HG03280 (cell line): Measurements from ENCODE around the gene SHISAL1.

Experiments used
- ATAC-seq: cut with Tn5 transposase; IDR thresholded peaks from one replicate; pipeline ENCODE4 v1.9.1; 2021; ENCODE audit warnings: mild to moderate bottlenecking, moderate library complexity; ENCODE audit not compliant: unreplicated experiment

The SHISAL1 gene

DNA sequence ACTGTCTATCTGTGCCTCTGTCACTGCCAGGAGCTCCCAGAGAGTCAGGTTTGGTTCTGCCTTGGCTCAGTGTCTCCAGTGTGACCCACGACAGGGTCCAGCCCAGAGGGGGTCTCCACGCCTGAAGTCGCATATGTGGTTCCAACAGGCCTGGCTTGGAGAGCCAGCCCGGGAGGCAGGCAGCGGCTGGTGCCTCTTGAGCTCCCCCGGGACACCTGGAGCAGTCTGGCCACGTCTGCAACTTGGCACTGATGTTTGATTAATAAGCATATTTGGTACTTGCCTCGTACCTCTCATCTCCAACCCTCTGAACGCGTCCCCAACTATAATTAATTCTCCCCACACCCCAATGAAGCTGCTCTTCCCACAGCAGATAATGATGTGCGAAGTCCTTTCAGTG lies 31.7 kb upstream of the SHISAL1 start:
- no peak for ATAC-seq

DNA sequence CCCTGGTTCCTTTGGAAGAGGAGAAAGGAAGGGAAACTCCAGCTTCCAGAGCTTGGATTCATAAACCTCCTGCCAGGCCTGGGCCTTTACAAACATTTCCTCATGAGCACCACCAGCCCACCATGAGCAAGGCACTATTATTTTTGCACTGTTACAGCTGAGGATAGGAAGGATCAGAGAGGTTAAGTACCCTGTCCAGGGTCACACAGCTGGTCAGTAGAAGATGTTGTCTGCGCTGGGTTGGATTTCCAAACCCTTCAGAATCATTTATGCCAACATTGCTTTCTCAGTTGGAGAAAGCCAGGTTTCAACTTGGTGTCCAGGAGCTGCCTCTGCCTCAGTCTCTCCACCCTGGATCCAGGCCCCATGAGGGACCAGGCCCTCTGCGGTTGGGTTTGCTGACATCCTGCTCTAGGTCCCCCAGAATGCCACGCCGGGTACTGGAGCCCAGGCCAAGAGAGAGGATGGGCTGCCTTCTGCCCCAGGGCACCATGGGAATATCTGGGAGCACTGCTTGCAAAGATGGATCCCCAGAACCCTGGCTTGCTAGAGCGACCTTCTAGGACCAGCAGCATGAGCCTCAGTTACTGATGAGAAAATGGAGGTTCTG lies 29.7 kb upstream of the SHISAL1 start:
- no peak for ATAC-seq

DNA sequence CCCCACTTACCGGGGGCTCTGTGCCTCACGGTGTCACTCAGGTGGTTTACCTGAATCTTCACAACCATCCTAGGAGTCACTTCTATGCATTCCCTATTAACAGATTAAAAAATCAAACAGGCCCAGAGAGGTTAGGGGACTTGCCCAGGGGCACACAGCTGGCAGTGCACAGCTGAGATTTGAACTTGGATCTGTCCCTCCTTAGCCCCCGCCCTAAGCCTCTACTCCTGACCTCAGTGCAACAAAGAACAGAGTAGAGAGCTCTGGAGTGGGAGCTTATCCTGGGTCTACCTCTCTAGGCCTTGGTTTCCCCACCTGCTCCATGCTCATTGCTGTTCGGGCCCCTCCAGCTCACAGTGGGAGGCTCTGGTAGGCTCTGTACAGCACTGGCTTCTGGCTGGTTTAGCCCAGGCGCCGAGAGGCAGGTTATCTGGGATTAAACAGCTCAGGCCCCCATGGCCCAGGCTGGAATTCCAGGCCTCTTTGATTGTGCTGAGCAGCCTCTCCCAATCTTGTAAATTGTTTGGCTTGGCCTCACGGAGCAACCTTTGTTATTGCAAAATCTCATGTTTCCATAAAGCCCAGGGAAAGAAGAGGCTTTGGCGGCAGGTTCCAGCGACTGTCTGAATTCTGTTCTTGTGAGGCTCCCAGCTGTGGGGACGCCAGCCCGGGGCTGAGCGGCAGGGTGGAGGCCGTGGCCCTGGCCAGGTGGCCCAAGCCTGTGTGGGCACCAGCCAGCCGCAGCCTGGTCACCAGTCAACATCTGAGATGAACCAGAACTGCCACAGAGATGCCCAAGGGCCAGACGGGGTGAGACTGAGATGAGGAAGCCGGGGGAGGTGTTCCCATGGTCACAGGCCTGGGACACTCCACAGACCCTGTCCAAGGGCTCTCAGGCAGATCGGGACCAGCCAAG lies 28.9 kb upstream of the SHISAL1 start:
- no peak for ATAC-seq

DNA sequence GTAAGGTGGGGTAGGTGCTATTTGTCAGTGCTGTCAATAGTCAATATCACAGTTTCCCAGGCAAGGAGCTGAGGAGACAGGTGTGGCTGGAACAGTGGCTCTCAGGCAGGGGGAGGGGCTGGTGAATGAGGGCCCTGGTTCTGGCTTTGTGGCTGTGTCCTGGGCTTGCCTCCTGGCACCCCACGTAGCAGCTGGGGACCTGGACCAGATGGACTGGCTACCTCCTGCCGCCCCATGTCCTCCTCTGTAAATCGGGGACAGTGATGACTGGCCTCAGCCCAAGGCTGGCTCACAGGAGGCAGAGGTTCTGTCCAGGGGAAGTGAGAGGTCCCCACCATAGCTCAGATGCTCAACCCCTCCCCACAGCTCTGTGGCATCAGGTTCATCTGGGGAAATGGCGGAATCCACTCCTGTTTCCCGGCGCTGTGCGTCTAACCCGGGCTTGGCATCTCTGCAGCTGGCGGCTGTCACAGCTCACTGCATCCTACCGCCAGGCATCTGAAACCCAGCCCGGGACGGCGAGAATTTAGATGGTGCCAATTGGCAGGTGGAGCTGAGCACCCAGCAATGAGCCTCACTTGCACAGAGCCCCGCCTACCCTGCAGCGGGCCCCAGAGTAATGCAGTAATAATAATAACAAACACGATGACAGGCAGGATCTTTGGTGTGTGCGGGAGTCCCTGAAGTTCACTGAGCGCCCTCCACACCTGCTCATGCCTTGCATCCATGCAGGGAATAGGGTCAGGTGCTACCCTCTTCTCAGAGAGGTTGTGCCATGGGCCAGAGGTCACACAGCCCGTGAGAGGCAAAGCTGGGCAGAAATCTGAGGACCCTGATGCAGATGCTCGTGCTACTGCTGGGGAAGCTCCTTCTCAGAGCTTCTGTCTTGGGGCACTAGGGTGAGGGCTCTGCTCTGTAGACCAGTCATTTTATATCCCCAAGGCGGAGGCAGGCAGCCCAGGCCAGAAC lies 27.8 kb upstream of the SHISAL1 start:
- ATAC-seq: no peak

DNA sequence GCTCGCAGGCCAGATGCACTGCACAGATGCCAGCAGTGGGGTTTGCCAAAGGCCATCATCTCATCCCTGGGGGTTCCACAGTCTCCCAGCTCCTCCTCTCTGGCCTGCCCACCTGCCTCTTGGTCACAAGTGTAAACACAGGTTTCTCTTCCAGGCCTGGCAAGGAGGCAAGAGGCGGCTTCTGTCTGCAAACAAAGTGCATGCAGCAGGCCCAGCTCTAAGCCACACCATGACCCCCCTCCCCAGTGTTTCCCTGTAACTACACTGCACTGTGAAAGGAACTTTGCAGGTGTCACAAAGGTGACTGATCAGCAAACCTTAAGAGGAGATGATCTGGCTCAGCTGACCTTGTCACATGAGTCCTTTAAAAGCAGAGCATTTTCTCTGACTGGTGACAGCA lies 26.2 kb upstream of the SHISAL1 start:
- no peak for ATAC-seq

DNA sequence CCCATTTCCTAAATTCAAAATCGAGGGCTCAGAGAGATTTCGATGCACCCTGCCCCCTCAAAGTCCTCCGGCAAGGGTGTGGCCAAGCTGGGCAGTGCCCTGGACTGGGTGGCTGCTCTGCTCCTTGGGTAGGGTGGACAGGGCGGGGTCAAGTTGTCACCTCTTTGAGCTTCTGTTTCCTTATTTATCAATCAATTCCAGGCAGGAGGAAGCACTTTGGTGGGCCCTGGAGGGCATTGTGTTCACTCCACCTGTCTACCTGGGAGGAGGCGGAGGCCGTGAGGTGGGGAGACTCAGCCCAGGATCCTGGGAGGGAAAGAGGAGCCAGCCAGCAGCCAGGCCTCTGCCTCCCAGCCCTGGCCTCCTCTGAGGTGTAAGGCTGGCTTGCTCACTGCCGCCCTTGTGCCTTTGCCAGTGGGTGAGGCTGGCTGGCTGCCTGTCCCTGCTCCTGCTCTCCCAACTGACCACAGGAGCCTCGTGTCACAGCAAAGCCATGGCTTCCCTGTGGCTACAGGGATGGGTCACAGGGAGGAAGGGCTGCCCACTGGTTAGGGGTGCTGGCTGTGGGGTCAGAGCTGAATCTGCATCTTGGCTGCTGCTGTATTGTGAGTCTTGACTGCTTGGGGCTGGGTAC lies 25.5 kb upstream of the SHISAL1 start:
- ATAC-seq: no peak

DNA sequence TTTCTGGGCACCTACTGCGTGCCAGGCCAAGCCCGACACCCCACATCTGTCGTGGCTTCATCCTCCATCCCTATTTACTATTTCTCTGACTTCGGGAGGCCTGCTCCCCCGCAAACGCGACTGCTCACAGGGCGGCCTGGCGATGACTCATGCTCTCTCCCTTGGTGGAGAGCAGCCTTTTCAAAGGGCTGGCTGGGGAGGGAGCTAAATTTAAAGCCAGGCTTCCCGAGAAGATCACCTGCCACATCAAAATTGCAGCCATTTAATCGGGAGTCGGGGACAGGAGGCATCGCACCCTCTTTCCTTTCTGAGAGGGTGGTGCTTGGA lies 24.9 kb upstream of the SHISAL1 start:
- ATAC-seq: no peak

DNA sequence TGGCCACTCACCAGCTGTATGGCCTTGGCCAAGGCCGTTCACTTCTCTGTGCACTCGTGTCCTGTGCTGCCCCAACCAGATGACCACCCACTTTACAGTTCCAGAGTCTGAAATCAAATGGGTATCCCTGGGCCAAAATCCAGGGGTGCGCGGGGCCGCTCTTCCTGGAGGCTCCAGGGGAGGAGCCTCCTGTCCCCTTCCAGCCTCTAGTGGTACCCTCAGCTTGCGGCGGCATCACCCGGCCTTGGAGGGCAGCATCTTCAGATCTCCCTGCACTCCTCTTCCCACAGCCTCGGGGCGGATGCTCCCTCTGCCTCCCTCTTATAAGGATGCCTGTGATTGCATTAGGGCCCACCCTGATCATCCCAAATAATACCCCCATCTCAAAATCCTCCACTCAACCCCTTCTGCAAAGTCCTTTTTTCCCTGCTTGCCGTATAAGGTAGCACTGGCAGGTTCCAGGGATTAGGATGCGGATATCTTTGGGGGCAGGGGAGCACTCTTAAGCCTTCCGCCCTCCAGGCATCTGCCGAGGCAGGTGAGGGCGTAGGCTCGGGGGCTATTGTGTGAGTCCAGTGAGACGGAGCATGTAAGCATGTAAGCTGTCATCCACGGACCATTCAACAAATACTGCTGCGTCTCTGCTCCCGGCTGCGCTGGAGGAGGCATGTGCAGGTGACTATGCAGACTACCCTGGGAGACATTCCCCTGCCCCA lies 24.4 kb upstream of the SHISAL1 start:
- ATAC-seq: no peak

DNA sequence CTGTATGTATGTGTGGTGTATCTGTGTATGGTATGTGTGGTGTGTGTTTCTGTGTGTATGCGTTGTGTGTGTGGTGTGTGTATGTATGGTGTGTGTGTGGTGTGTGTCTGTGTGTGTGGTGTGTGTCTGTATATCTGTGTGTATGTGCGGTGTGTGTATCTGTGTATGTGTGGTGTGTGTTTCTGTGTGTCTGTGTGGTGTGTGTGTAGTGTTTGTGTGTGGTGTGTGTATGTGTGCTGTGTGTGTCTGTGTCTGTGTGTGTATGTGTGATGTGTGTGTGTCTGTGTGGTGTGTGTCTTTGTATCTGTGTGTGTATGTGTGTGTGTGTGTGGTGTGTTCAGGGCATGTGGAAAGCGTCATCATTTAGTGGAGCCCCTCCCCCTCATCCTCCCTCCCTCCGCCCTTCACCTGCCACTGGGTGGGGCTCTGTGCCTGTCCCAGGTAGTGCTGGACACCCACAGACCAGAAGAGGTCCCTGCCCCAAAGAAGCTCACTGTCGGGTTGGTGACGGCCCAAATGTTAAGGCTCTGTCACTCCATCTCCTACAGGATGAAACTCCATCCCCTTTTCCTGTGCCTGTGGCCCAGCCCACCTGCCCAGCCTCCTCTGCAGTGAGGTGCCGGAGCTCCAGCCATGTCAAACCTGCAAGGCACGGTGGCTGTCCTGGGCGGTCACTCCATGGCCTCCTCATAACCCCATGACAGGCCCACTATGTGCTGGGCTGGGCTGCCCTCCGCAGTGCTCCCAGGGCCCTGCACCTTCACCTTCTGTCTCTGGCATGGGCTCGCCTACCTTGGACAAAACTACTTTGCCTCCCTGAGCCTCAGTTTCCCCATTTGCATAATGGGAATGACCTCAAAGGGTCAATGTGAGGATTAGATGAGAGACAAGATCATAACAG lies 23.4 kb upstream of the SHISAL1 start:
- ATAC-seq: no peak

DNA sequence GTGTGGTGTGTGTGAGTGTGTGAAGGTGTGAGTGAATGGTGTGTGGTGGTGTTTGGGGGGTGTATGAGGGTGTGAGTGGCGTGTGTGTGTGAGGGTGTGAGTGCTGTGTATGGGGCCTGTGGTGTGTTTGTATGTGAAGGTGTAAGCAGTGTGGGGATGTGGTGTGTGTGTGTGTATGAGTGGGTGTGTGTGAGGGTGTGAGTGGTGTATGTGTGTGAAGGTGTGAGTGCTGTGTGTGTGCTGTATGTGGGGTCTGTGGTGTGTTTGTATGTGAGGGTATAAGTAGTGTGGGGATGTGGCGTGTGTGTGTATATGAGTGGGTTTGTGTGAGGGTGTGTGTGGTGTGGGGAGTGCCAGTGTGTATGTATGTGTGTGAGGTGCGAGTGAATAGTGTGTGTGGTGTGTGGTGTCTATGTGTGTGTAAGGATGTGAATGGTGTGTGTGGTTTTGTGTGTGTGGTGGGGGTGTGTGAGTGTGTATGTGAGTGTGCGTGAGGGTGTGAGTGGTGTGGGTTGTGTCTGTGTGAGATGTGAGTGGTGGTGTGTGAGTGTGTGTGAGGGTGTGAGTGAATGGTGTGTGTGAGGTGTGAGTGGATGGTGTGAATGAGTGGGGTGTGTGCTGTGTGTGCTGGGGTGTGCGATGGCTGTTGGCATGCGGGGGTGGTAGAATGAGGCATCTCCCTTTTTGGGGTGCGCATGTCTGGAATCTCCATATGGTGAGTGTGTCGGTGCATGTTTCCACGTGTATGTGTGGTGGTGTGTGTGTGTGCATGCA lies 22.5 kb upstream of the SHISAL1 start:
- ATAC-seq: no peak

DNA sequence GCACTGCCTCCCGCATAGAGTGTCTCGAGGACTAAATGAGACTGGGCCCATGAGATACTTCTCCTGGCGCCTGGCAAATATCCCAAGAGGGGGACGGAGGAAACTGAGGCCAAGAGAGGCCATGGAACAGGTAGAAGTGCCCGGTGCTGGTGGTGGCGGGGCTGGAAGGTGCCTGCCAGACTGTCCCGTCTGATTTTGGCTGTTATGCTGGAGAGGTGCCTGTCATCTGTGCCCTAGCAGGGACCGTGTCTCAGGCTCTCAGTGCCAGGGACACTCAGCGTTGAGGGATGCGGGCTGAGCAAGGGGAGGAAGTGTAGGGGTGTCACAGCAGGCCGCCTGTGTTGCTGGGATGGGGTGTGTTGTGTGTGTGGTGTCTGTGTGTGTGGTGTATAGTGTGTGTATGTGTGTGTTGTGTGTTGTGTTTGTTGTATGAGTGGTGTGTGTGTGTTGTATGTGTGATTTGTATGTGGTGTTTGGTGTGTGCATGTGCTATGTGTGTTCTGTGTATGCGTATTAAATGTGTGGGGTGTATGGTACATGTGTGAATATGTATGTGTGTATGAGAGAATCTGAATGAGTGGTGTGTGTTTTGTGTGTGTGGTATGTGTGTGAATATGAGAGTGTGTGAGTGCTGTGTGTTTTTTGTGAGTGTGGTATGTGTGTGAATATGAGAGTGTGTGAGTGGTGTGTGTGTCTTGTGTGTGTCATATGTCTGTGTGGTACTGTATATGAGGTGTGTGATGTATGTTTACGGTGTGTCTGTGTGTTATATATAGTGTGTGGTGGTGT lies 21.3 kb upstream of the SHISAL1 start:
- ATAC-seq: no peak

DNA sequence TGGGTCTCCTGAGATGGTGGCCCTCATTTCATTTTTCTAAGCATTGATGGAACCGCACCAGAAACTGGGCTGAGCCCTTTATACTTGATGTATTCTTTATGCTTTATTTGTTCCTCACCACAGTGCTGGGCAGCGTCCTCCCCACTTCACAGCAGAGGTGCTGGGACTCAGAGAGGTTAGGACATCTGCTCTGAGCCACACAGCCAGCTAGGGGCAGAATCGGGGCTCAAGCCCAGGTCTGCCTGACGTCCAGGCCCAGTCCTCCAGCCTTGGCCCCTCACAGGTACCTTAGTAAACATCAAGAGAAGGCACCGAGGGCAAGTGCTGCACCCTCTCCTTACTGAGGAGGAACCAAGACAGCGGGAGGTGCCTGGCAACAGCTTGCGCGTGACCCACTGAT lies 20.2 kb upstream of the SHISAL1 start:
- ATAC-seq: no peak

DNA sequence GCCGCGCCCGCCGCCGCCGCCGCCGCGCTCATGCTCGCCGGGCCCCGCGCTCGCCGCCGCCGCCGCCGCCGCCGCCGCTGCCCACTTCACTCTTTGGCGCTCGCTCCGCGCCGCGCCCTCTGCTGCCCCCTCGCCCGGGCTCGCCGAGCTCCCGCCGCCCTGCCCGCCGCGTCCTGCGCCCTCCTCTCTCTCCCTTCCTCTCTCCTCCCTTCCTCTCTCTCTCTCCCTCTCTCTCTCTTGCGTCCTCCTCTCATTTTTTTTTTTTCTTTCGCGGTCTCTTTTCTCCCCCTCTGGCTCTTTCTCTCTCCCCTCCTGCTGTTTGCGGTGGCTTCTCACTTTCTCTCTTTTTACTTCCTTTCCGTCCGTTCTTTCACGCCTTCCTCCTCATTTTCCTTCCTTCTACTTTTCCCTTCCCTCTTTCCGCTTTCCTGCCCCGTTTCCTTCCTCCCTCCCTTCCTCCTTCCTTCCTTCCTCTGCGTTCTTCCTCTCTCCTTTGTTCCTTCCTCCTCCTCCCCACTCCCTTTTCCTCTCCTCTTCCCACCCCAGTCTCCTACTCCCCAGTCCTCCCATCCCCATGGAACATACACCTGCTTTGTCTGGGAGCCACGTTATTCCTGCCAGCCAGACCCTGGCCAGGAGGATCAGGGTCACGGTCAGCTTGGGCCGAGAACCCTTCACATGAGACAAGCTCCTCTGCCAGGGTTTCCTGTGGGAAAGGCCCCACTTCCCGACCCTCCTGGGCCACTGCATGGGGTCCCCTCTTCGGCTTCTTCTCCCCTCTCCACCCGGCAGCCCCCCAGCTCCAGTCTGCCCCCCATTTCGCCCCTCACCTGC lies 19.3 kb upstream of the SHISAL1 start:
- ATAC-seq: no peak

DNA sequence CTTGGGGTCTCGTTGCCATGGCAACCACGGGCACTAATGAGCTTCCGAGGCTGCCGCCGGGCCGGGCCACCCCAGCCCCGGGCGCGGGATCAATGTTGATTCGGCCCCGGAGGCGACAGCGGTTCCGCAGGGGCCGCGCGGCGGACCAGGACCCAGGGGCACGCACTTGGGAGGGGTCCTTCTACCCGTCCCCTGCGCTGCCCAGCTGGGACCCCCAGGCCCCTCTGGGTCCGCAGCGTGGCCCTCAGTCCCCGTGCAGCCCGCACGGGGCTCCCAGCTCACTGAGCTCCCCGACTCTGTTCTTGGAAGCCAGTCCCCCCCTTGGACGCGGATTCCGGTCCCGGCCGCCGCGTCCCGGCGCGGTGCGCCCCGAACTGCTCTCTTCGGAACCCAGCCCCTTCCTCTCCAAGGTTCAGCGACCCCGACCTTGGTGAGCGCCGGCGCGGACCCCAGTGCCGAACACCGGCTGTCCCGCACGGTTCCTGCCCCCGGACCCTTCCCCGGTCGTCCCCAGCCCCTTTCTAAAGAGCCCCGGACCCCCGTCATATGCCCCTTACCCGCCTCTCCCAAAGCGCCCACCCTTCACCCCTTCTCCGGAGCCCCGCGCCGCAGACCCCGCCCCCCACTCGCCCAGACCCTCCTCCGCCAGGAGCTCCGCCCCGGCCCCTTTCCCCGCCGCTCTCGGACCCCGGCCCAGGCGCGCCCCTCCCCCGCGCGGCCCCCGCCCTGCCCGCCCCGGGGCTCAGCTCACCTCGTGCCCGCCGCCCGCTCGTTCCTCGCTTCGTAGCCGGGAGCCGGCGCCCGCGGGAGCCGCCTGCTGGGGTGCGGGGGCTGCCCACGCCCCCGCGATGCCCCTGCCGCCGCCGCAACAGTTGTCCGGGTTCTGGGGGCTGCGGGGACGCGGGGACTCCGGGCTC lies 18.3 kb upstream of the SHISAL1 start:
- ATAC-seq: no peak

DNA sequence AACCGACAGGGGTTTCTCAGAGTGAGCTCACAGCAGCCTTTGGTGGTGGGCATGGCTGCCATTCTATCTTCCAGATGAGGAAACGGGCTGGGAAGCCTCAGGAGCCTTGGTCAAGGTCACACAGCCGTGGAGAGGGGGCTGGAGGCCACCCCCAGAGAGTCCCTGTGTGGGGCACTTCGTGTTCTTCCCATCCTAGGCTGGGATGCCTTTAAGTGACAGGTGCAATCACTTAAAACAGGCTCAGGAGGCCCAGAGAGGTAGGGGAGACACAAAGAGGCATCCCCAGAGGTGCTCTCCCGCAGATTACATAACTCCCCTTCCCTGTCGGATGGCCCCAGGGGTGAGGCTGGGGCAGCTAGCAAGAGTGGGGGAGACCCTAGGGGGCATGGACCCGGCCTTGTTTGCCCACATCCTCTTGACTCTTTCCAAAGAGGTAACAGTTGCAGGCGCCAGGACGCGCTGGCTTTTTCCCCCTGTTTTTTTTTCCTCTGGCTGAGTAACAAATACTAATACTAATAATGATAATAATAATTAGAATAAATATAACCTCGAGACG lies 17.5 kb upstream of the SHISAL1 start:
- no peak for ATAC-seq
